Ishikawa (cell line): ENCODE data around the gene OR5AL1.

Experiments
- CEBPB ChIP-seq: IDR thresholded peaks from 2 replicates; pipeline ENCODE4 v1.6.1; 2012
- CREB1 ChIP-seq: IDR thresholded peaks from 2 replicates; pipeline ENCODE4 v1.6.1; 2012; ENCODE audit warnings: low read depth
- EGR1 ChIP-seq: IDR thresholded peaks from 2 replicates; pipeline ENCODE4 v1.6.1; 2012
- EP300 ChIP-seq: IDR thresholded peaks from 2 replicates; pipeline ENCODE4 v1.6.1; 2012; ENCODE audit warnings: borderline replicate concordance
- FOXM1 ChIP-seq: IDR thresholded peaks from 2 replicates; pipeline ENCODE4 v1.6.1; 2012; ENCODE audit warnings: low read depth, borderline replicate concordance
- MAX ChIP-seq: IDR thresholded peaks from 2 replicates; pipeline ENCODE4 v1.6.1; 2012
- NFIC ChIP-seq: IDR thresholded peaks from 2 replicates; pipeline ENCODE4 v1.6.1; 2012
- RAD21 ChIP-seq: IDR thresholded peaks from 2 replicates; pipeline ENCODE4 v1.6.1; 2012; ENCODE audit warnings: low read depth
- REST ChIP-seq: IDR thresholded peaks from 2 replicates; pipeline ENCODE4 v1.6.1; 2012; ENCODE audit warnings: low read depth, mild to moderate bottlenecking
- TAF1 ChIP-seq: IDR thresholded peaks from 2 replicates; pipeline ENCODE4 v1.6.1; 2012; ENCODE audit warnings: low read depth, mild to moderate bottlenecking
- TCF12 ChIP-seq: IDR thresholded peaks from 2 replicates; pipeline ENCODE4 v1.6.1; 2012; ENCODE audit warnings: low read depth
- TEAD4 ChIP-seq: IDR thresholded peaks from 2 replicates; pipeline ENCODE4 v1.6.1; 2012
- USF1 ChIP-seq: IDR thresholded peaks from 2 replicates; pipeline ENCODE4 v1.6.1; 2012
- YY1 ChIP-seq: IDR thresholded peaks from 2 replicates; pipeline ENCODE4 v1.6.1; 2012; ENCODE audit warnings: low read depth
- ZBTB7A ChIP-seq: IDR thresholded peaks from 2 replicates; pipeline ENCODE4 v1.6.1; 2012; ENCODE audit warnings: low read depth

Gene OR5AL1

GRCh38 chr11:56396047-56396446 is 16.4 kb upstream of the OR5AL1 start:
- TF ChIP-seq YY1: no peak
- TF ChIP-seq REST: no peak
- TF ChIP-seq ZBTB7A: no peak
- no peak for TF ChIP-seq EGR1
- no peak for TF ChIP-seq TCF12
- no peak for TF ChIP-seq TEAD4
- TF ChIP-seq MAX: no peak
- no peak for TF ChIP-seq CEBPB
- no peak for TF ChIP-seq NFIC
- no peak for TF ChIP-seq USF1
- no peak for TF ChIP-seq RAD21

- TF ChIP-seq FOXM1 (no peak), RAD21 (no peak), REST (no peak), USF1 (no peak), TAF1 (no peak), CEBPB (no peak), ZBTB7A (no peak), EGR1 (no peak), CREB1 (no peak), YY1 (no peak), NFIC (no peak), TCF12 (no peak)
Measured at GRCh38 chr11:56404393-56404792, 8.1 kb upstream of the OR5AL1 start.

- TF ChIP-seq ZBTB7A (no peak), RAD21 (no peak), CEBPB (no peak), EP300 (no peak), NFIC (no peak), YY1 (no peak), EGR1 (no peak), REST (no peak), FOXM1 (no peak), TAF1 (no peak), TCF12 (no peak), CREB1 (no peak), USF1 (no peak), MAX (no peak), TEAD4 (no peak)
Measured at GRCh38 chr11:56410801-56411200, 1.7 kb upstream of the OR5AL1 start.

- TF ChIP-seq TAF1 (no peak), NFIC (no peak), RAD21 (no peak), CEBPB (no peak), EGR1 (no peak), TCF12 (no peak), FOXM1 (no peak)
Measured at GRCh38 chr11:56453521-56453920, 41.0 kb downstream of the OR5AL1 start.
